Left lung (tissue), 10 donors: ENCODE data around the gene CHURC1. TPM values are rescaled to one million over a fixed set of nuclear protein-coding genes. Genes with fewer than 3 reads are reported as not detected.

Experiments used
- ATAC-seq: fragments of 200-7000 bp; cut with Tn5 transposase; one replicate; pipeline ENCODE4 v1.9.1; 2020; ENCODE audit warnings: moderate library complexity
- DNase-seq, 4 donors: peaks; one replicate each; pipeline ENCODE4 v3.0.0-alpha.2; 2013 to 2020
- H3K27ac ChIP-seq, 2 donors: fragments of 200-600 bp; sonication (generic) in 1 of 2; one replicate each; pipeline versions ENCODE4 v1.5.0 to v1.8.0; 2020 to 2021
- H3K27me3 ChIP-seq, 2 donors: fragments of 200-600 bp; sonication (generic) in 1 of 2; one replicate each; pipeline versions ENCODE4 v1.5.0 to v1.8.0; 2020 to 2021
- H3K36me3 ChIP-seq, 2 donors: fragments of 200-600 bp; sonication (generic) in 1 of 2; one replicate each; pipeline versions ENCODE4 v1.5.0 to v1.8.0; 2020 to 2021
- H3K4me1 ChIP-seq, 2 donors: fragments of 200-600 bp; one replicate each; pipeline ENCODE4 v1.8.0; 2021
- H3K4me3 ChIP-seq, 2 donors: fragments of 200-600 bp; sonication (generic) in 1 of 2; one replicate each; pipeline versions ENCODE4 v1.5.0 to v1.8.0; 2020 to 2021; ENCODE audit warnings: mild to moderate bottlenecking in 1 of 2
- H3K9me3 ChIP-seq, 2 donors: fragments of 200-600 bp; sonication (generic) in 1 of 2; one replicate each; pipeline versions ENCODE4 v1.5.0 to v1.8.0; 2020 to 2021
- intact Hi-C, 2 donors: fragments of 100-400 bp; cut with DNase I; formaldehyde crosslinking; loops; one replicate each; pipeline versions ENCODE4 v1.11.2 to v1.14.2; 2022
- polyA plus RNA-seq, 6 donors: library from polyadenylated mRNA; unstranded; fragments of 120-200 nt; gene quantifications; one replicate each; pipeline ENCODE4 v1.2.1, GENCODE V29; 2013; ENCODE audit not compliant: insufficient read length in 6 of 6
- total RNA-seq, 2 donors: library from RNA; stranded (reverse); fragmentation: NEBNext Ultra II Directional; extraction: Animal tissue kit (Norgen Biotek cat#: 25700); gene quantifications; one replicate each; pipeline ENCODE4 v1.2.1, GENCODE V29; 2021
- TF ChIP-seq, protein P1 (sequence below), 2 donors: fragments of 200-600 bp; sonication (generic) in 1 of 2; IDR thresholded peaks; one replicate each; pipeline versions ENCODE4 v1.5.0 to v1.8.0; 2021; ENCODE audit warnings: antibody characterized with exemption in 2 of 2
- donor health status: DM: no; HTN: yes; CAD: no.
- donor health status: DM: no; HTN: no; CAD: no.

Gene CHURC1
- total and polyA plus RNA-seq, 8 donors, result 46.8 to 70.2 (median 58.9) TPM

- ATAC-seq (no peak), DNase-seq (no peak)
- peaks cover 0 to 16% of the 10 kb centered on the region in 2 donors for H3K36me3 ChIP-seq
- H3K4me1 ChIP-seq, result peaks cover 22 to 46% of the 10 kb centered on the region in 2 donors
- no peak overlapping the region for H3K4me3 ChIP-seq
- TF ChIP-seq, protein P1, sequence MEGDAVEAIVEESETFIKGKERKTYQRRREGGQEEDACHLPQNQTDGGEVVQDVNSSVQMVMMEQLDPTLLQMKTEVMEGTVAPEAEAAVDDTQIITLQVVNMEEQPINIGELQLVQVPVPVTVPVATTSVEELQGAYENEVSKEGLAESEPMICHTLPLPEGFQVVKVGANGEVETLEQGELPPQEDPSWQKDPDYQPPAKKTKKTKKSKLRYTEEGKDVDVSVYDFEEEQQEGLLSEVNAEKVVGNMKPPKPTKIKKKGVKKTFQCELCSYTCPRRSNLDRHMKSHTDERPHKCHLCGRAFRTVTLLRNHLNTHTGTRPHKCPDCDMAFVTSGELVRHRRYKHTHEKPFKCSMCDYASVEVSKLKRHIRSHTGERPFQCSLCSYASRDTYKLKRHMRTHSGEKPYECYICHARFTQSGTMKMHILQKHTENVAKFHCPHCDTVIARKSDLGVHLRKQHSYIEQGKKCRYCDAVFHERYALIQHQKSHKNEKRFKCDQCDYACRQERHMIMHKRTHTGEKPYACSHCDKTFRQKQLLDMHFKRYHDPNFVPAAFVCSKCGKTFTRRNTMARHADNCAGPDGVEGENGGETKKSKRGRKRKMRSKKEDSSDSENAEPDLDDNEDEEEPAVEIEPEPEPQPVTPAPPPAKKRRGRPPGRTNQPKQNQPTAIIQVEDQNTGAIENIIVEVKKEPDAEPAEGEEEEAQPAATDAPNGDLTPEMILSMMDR (IDR thresholded peaks at IDR 0.05), result no peak
- intact Hi-C loops, result no loop called here
- H3K27ac ChIP-seq, result no peak overlapping the region
- no peaks in the 10 kb centered on the region for H3K27me3 ChIP-seq
- no peaks in the 10 kb centered on the region for H3K9me3 ChIP-seq
These were observed 6.2 kb downstream of the CHURC1 start for GRCh38 chr14:64920465-64920864.

DNA sequence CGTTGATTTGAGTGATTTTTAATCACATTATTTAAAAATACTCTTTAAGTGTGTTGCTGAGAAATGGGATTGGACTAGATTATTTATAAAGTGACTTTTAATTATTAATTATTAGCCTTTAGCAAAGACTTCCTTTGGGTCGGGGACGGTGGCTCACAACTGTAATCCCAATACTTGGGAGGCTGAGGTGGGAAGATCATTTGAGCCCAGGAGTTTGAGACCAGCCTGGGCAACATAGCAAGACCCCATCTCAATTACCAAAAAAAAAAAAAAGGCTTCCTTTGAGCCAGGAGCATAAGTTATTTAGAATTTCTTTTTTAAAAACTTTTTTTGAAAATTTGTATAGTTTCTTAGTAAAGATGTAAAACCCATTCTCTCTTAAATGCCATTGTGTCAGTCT lies 8.8 kb downstream of the CHURC1 start:
- DNase-seq, result no peak
- H3K9me3 ChIP-seq, result no peaks in the 10 kb centered on the region
- no peak overlapping the region for H3K27ac ChIP-seq
- intact Hi-C loops, result no loop called here
- peaks cover 15 to 23% of the 10 kb centered on the region in 2 donors for H3K4me1 ChIP-seq
- no peak overlapping the region for H3K4me3 ChIP-seq
- H3K36me3 ChIP-seq, result peaks cover 0 to 40% of the 10 kb centered on the region in 2 donors
- H3K27me3 ChIP-seq, result no peaks in the 10 kb centered on the region
- no peak for ATAC-seq
- TF ChIP-seq, protein P1 (IDR thresholded peaks at IDR 0.05), result no peak

- Histone ChIP-seq H3K27ac (no peak overlapping the region), H3K36me3 (peaks cover 0 to 68% of the 10 kb centered on the region in 2 donors), H3K27me3 (no peaks in the 10 kb centered on the region), H3K9me3 (no peaks in the 10 kb centered on the region), H3K4me1 (no peaks in the 10 kb centered on the region), H3K4me3 (no peak overlapping the region)
- ATAC-seq (no peak), DNase-seq (no peak)
- intact Hi-C loops, result no loop called here
- TF ChIP-seq, protein P1 (IDR thresholded peaks at IDR 0.05), result no peak
These were observed 12.2 kb downstream of the CHURC1 start for GRCh38 chr14:64926398-64926995.

DNA sequence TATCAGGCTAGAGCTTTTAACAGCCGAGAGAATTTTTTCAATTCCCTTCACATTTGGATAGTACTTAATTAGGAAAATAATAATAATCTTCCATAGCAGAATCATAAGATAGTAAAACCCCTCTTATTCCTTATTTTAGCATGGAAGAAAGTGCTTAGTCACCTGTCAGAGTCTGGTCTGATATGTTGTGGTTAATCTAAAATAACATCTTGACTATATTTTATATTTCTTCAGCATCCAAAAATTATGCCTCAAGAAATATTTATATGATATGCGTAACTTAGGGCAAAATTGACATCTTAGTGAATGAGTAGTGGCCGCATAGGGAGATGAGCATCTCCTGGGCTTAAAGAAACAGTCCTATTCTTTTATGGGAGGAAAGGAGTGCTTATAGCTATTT lies 12.8 kb downstream of the CHURC1 start:
- Histone ChIP-seq H3K4me1 (no peaks in the 10 kb centered on the region), H3K9me3 (no peaks in the 10 kb centered on the region), H3K27ac (no peak overlapping the region), H3K4me3 (no peak overlapping the region), H3K27me3 (no peaks in the 10 kb centered on the region), H3K36me3 (peaks cover 0 to 73% of the 10 kb centered on the region in 2 donors)
- TF ChIP-seq, protein P1 (IDR thresholded peaks at IDR 0.05), result no peak
- DNase-seq (no peak), ATAC-seq (no peak)
- intact Hi-C loops, result no loop called here

DNA sequence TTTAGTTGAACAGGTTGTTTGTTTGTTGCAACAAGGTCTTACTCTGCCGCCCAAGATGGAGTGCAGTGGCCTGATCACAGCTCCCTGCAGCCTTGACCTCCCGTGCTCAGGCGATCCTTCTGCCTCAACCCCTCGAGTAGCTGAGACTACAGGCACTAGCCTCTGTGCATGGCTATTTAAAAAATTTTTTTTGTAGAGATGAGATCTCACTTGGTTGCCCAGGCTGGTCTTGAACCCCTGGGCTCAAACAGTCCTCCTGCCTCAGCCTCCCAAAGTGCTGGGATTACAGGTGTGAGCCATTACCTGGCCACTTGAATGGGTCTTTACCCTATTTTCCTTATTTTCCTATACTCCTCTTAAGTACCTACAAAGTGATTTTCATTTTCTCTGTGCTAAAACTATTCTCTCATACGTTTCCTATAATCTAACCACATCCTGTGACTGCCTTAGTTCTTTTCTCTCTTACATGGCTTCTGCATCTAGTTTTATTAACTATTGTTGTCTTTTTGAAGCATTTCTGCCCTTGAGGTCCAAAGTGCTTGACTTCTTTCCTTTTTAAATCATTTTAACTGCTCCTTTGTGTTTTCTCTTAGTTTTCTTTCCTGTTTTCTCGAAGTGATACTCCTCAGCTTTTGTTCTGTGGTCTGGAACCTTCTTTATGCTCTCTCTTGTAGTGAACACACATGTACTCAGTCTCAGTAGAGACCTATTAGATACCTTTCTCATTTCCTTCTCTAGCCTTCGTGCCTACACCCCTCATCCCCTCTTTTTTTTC lies 14.2 kb downstream of the CHURC1 start:
- peak overlapping the region in 1 of 2 donors; percentile 21 for H3K27ac ChIP-seq
- ATAC-seq, result no peak
- intact Hi-C loops, result no loop called here

More for the DNA sequence above, 14.2 kb downstream of the CHURC1 start:
- Histone ChIP-seq H3K9me3 (no peaks in the 10 kb centered on the region), H3K27me3 (no peaks in the 10 kb centered on the region), H3K4me1 (no peaks in the 10 kb centered on the region), H3K4me3 (no peak overlapping the region), H3K36me3 (peaks cover 0 to 86% of the 10 kb centered on the region in 2 donors)
- DNase-seq, result no peak
- TF ChIP-seq, protein P1 (IDR thresholded peaks at IDR 0.05), result no peak
